ENCODE measurements around the gene STEAP3.

GRCh38 chr2:119265693-119266066, 42.0 kb downstream of the STEAP3 start:
- TF ChIP-seq CTCF (IDR thresholded peaks at IDR 0.05) (no peak), POLR2A (IDR thresholded peaks at IDR 0.05) (no peak)
